ENCODE measurements around the gene DNPH1.

DNPH1 gene

DNA sequence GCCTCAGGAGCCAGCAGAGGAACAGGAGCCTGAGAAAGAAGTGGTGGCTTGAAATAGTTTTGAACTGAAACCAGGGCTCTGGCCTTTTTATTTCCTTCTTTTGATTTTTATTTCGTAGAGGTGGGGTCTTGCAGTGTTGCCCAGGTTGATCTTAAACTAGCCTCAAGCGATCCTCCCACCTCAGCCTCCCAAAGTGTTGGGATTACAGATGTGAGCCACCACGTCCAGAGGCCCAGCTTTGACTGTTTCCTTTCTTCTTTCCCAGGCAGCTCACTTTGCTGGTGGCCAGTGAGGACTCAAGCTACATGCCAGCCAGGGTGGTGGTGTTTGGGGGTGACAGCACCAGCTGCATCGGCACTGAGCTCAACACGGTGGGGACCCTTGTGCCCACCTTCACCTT lies 26.8 kb downstream of the DNPH1 start:
- Histone ChIP-seq H2AFZ (ENCODE audit: low read length) (no peak overlapping the region), H3F3A (ENCODE audit: low read depth) (no peaks in the 10 kb centered on the region), H3K4me1 (ENCODE audit: insufficient read depth, low read length, poor library complexity, severe bottlenecking) (no peaks in the 10 kb centered on the region), H3K27me3 (ENCODE audit: insufficient read depth, low read length, poor library complexity, severe bottlenecking) (no peaks in the 10 kb centered on the region), H3K9ac (ENCODE audit: low read depth, low read length, poor library complexity, severe bottlenecking) (no peak overlapping the region), H3K36me3 (ENCODE audit: insufficient read depth, low read length) (peaks cover 3% of the 10 kb centered on the region; the same call in 1 of the 2 replicates), H4K20me1 (ENCODE audit: insufficient read depth, low read length, poor library complexity, severe bottlenecking) (no peaks in the 10 kb centered on the region), H3K4me2 (ENCODE audit: low read depth, low read length, poor library complexity, severe bottlenecking) (no peak overlapping the region), H3K79me2 (ENCODE audit: insufficient read depth, low read length) (no peaks in the 10 kb centered on the region), H3K9me3 (ENCODE audit: insufficient read depth, low read depth, low read length) (no peaks in the 10 kb centered on the region), H3K4me3 (ENCODE audit: low read length, poor library complexity, severe bottlenecking) (no peak overlapping the region), H3K9me2 (replicated peaks; ENCODE audit: low read depth, low read length) (no peaks in the 10 kb centered on the region)
- TF ChIP-seq EZH2phosphoT487 (IDR thresholded peaks at IDR 0.05; ENCODE audit: borderline replicate concordance), result no peak

DNA sequence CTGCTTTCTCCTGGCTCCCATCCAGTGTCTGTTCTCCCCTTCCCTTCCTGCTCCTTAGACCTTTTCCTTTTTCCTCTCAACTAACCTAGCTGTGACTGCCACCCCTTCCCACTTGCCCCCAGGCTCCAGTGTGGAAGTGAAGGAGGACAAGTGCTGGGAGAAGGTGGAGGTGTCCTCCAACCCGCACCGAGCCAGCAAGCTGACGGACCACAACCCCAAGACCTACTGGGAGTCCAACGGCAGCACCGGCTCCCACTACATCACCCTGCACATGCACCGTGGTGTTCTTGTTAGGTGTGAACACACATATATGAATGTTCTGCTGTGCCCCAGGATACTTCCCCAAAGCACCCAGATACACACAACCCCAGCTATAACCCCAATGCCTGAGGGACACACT lies 28.7 kb downstream of the DNPH1 start:
- Histone ChIP-seq H3K79me2 (ENCODE audit: insufficient read depth, low read length) (no peaks in the 10 kb centered on the region), H3K4me3 (ENCODE audit: low read length, poor library complexity, severe bottlenecking) (no peak overlapping the region), H3K4me1 (ENCODE audit: insufficient read depth, low read length, poor library complexity, severe bottlenecking) (no peaks in the 10 kb centered on the region), H2AFZ (ENCODE audit: low read length) (no peak overlapping the region), H4K20me1 (ENCODE audit: insufficient read depth, low read length, poor library complexity, severe bottlenecking) (no peaks in the 10 kb centered on the region), H3K9me2 (replicated peaks; ENCODE audit: low read depth, low read length) (no peaks in the 10 kb centered on the region), H3K9me3 (ENCODE audit: insufficient read depth, low read depth, low read length) (no peaks in the 10 kb centered on the region), H3F3A (ENCODE audit: low read depth) (no peaks in the 10 kb centered on the region), H3K9ac (ENCODE audit: low read depth, low read length, poor library complexity, severe bottlenecking) (no peak overlapping the region), H3K4me2 (ENCODE audit: low read depth, low read length, poor library complexity, severe bottlenecking) (no peak overlapping the region), H3K27me3 (ENCODE audit: insufficient read depth, low read length, poor library complexity, severe bottlenecking) (no peaks in the 10 kb centered on the region), H3K36me3 (ENCODE audit: insufficient read depth, low read length) (peaks cover 7% of the 10 kb centered on the region; the same call in 1 of the 2 replicates)
- TF ChIP-seq EZH2phosphoT487 (IDR thresholded peaks at IDR 0.05; ENCODE audit: borderline replicate concordance), result no peak
- TF ChIP-seq, protein P1, sequence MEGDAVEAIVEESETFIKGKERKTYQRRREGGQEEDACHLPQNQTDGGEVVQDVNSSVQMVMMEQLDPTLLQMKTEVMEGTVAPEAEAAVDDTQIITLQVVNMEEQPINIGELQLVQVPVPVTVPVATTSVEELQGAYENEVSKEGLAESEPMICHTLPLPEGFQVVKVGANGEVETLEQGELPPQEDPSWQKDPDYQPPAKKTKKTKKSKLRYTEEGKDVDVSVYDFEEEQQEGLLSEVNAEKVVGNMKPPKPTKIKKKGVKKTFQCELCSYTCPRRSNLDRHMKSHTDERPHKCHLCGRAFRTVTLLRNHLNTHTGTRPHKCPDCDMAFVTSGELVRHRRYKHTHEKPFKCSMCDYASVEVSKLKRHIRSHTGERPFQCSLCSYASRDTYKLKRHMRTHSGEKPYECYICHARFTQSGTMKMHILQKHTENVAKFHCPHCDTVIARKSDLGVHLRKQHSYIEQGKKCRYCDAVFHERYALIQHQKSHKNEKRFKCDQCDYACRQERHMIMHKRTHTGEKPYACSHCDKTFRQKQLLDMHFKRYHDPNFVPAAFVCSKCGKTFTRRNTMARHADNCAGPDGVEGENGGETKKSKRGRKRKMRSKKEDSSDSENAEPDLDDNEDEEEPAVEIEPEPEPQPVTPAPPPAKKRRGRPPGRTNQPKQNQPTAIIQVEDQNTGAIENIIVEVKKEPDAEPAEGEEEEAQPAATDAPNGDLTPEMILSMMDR (conservative IDR thresholded peaks at IDR 0.05; ENCODE audit: low read length), result no peak

DNA sequence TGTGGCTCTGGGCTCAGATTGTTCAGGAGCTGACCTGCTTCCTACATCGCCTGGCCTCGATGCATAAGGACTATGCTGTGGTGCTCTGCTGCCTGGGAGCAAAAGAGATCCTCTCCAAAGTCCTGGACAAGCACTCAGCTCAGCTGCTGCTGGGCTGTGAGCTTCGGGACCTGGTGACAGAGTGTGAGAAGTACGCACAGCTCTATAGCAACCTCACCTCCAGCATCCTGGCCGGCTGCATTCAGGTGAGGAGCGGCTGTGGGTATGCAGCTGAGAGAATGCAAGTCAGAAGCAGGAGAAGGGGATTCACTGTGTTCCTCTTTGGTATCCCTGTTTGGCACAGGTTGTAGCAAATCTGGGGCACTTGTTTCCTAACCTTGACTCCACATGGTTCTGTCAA lies 29.4 kb downstream of the DNPH1 start:
- no peaks in the 10 kb centered on the region for H3K27me3 ChIP-seq (ENCODE audit: insufficient read depth, low read length, poor library complexity, severe bottlenecking)
- H3K4me3 ChIP-seq (ENCODE audit: low read length, poor library complexity, severe bottlenecking), result no peak overlapping the region
- H3K79me2 ChIP-seq (ENCODE audit: insufficient read depth, low read length), result no peaks in the 10 kb centered on the region
- H4K20me1 ChIP-seq (ENCODE audit: insufficient read depth, low read length, poor library complexity, severe bottlenecking), result no peaks in the 10 kb centered on the region
- no peaks in the 10 kb centered on the region for H3F3A ChIP-seq (ENCODE audit: low read depth)
- no peak overlapping the region for H3K9ac ChIP-seq (ENCODE audit: low read depth, low read length, poor library complexity, severe bottlenecking)
- H3K9me2 ChIP-seq (replicated peaks; ENCODE audit: low read depth, low read length), result no peaks in the 10 kb centered on the region
- no peak overlapping the region for H3K4me2 ChIP-seq (ENCODE audit: low read depth, low read length, poor library complexity, severe bottlenecking)
- no peak overlapping the region for H2AFZ ChIP-seq (ENCODE audit: low read length)
- peaks cover 7% of the 10 kb centered on the region; the same call in 1 of the 2 replicates for H3K36me3 ChIP-seq (ENCODE audit: insufficient read depth, low read length)
- TF ChIP-seq, protein P1 (conservative IDR thresholded peaks at IDR 0.05; ENCODE audit: low read length), result no peak
- no peak for TF ChIP-seq EZH2phosphoT487 (IDR thresholded peaks at IDR 0.05; ENCODE audit: borderline replicate concordance)
- no peaks in the 10 kb centered on the region for H3K9me3 ChIP-seq (ENCODE audit: insufficient read depth, low read depth, low read length)
- no peaks in the 10 kb centered on the region for H3K4me1 ChIP-seq (ENCODE audit: insufficient read depth, low read length, poor library complexity, severe bottlenecking)

DNA sequence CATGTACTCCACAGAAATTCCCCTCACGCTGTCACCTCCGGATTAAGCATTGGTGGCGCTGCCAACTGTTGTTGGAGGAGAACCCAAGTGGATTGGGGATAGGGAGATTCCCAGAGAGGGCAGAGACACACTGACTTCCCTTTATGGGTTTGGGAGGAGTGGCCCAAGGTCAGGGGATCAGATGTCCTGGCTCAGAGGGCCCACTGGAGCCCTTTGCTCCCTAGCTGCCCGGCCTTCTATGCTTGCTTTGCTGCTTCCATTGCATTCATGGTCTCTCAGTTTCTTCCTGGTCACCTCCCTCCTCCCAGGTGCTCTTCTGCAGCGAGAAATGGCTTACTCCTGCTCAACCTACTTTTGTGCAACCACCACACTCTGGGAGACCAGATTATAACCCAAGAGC lies 32.9 kb downstream of the DNPH1 start:
- H4K20me1 ChIP-seq (ENCODE audit: insufficient read depth, low read length, poor library complexity, severe bottlenecking), result no peaks in the 10 kb centered on the region
- H3K9me3 ChIP-seq (ENCODE audit: insufficient read depth, low read depth, low read length), result no peaks in the 10 kb centered on the region
- no peak overlapping the region for H2AFZ ChIP-seq (ENCODE audit: low read length)
- peaks cover 7% of the 10 kb centered on the region; the same call in 1 of the 2 replicates for H3K36me3 ChIP-seq (ENCODE audit: insufficient read depth, low read length)
- H3K4me2 ChIP-seq (ENCODE audit: low read depth, low read length, poor library complexity, severe bottlenecking), result no peak overlapping the region
- TF ChIP-seq, protein P1 (conservative IDR thresholded peaks at IDR 0.05; ENCODE audit: low read length), result no peak
- no peak for TF ChIP-seq EZH2phosphoT487 (IDR thresholded peaks at IDR 0.05; ENCODE audit: borderline replicate concordance)
- no peak overlapping the region for H3K9ac ChIP-seq (ENCODE audit: low read depth, low read length, poor library complexity, severe bottlenecking)
- no peak overlapping the region for H3K4me3 ChIP-seq (ENCODE audit: low read length, poor library complexity, severe bottlenecking)
- H3K27me3 ChIP-seq (ENCODE audit: insufficient read depth, low read length, poor library complexity, severe bottlenecking), result no peaks in the 10 kb centered on the region
- no peaks in the 10 kb centered on the region for H3K4me1 ChIP-seq (ENCODE audit: insufficient read depth, low read length, poor library complexity, severe bottlenecking)
- no peaks in the 10 kb centered on the region for H3K9me2 ChIP-seq (replicated peaks; ENCODE audit: low read depth, low read length)
- H3K79me2 ChIP-seq (ENCODE audit: insufficient read depth, low read length), result no peaks in the 10 kb centered on the region
- H3F3A ChIP-seq (ENCODE audit: low read depth), result no peaks in the 10 kb centered on the region
